Uterus (tissue), 2 donors: ENCODE results near the gene POM121L2.

Source experiments
- POLR2A ChIP-seq, 2 donors: fragments of 450-650 bp; IDR thresholded peaks; one replicate each; pipeline ENCODE4 v1.6.1; 2016; ENCODE audit warnings: antibody characterized with exemption in 2 of 2, mild to moderate bottlenecking in 1 of 2, moderate library complexity in 1 of 2
- TF ChIP-seq, protein P1 (sequence below), 4 experiments: fragments of 200-600 bp in 2 of 4; fragments of 450-650 bp in 2 of 4; sonication (generic) in 2 of 4; IDR thresholded peaks; one replicate each; pipeline ENCODE4 v1.5.1; 2016 to 2019; ENCODE audit warnings: antibody characterized with exemption in 4 of 4, mild to moderate bottlenecking in 2 of 4, moderate library complexity in 1 of 4

DNA sequence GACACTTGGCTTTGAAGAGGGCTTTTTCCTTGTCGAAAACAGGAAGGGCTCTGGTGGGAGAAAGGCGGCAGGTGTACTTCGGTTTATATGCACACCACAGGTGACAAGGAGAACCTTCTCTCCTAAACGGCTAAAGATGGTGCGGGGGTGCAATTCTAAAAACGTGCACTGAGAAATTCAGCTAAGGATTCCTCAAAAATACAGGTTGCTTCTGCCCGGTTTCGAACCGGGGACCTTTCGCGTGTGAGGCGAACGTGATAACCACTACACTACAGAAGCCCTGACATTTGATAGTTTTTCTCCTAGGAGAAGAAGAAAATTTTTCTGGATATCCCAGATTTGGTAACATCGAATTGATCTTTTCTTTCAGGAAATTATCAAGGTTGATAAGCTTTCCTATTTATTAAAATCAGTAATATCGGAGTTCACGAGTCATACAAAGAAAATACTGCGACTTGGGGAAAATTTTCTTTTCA, 32.0 kb downstream of the POM121L2 start:
- TF ChIP-seq, protein P1, sequence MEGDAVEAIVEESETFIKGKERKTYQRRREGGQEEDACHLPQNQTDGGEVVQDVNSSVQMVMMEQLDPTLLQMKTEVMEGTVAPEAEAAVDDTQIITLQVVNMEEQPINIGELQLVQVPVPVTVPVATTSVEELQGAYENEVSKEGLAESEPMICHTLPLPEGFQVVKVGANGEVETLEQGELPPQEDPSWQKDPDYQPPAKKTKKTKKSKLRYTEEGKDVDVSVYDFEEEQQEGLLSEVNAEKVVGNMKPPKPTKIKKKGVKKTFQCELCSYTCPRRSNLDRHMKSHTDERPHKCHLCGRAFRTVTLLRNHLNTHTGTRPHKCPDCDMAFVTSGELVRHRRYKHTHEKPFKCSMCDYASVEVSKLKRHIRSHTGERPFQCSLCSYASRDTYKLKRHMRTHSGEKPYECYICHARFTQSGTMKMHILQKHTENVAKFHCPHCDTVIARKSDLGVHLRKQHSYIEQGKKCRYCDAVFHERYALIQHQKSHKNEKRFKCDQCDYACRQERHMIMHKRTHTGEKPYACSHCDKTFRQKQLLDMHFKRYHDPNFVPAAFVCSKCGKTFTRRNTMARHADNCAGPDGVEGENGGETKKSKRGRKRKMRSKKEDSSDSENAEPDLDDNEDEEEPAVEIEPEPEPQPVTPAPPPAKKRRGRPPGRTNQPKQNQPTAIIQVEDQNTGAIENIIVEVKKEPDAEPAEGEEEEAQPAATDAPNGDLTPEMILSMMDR (IDR thresholded peaks at IDR 0.05), result no peak
- no peak for TF ChIP-seq POLR2A (IDR thresholded peaks at IDR 0.05)
